Amniotic stem cell (primary cell): ENCODE results near the gene COL26A1.

Experiments used
- DNase-seq: peaks from one replicate; lab custom pipeline; 2025; lab: John Stamatoyannopoulos, UW

The COL26A1 gene

GRCh38 chr7:101575168-101575567, 212.5 kb downstream of the COL26A1 start:
- DNase-seq, result no peak

GRCh38 chr7:101575721-101576120, 213.0 kb downstream of the COL26A1 start:
- no peak for DNase-seq

- DNase-seq, result no peak
Measured at GRCh38 chr7:101576998-101577397, 214.3 kb downstream of the COL26A1 start.

GRCh38 chr7:101578552-101578951, 215.9 kb downstream of the COL26A1 start:
- DNase-seq, result no peak

GRCh38 chr7:101580596-101580995, 217.9 kb downstream of the COL26A1 start:
- DNase-seq, result no peak

- DNase-seq, result no peak
Measured at GRCh38 chr7:101581891-101582290, 219.2 kb downstream of the COL26A1 start.

- no peak for DNase-seq
Measured at GRCh38 chr7:101582971-101583370, 220.3 kb downstream of the COL26A1 start.

- no peak for DNase-seq
Measured at GRCh38 chr7:101586078-101586905, 223.6 kb downstream of the COL26A1 start.

- DNase-seq, result no peak
Measured at GRCh38 chr7:101586906-101587677, 224.4 kb downstream of the COL26A1 start.

GRCh38 chr7:101588131-101588935, 225.7 kb downstream of the COL26A1 start:
- no peak for DNase-seq

- no peak for DNase-seq
Measured at GRCh38 chr7:101589052-101589451, 226.4 kb downstream of the COL26A1 start.

- no peak for DNase-seq
Measured at GRCh38 chr7:101589976-101590662, 227.4 kb downstream of the COL26A1 start.

- no peak for DNase-seq
Measured at GRCh38 chr7:101590663-101591435, 228.2 kb downstream of the COL26A1 start.

GRCh38 chr7:101591504-101591903, 228.8 kb downstream of the COL26A1 start:
- no peak for DNase-seq

GRCh38 chr7:101593556-101593955, 230.9 kb downstream of the COL26A1 start:
- DNase-seq, result no peak

- no peak for DNase-seq
Measured at GRCh38 chr7:101594790-101595189, 232.1 kb downstream of the COL26A1 start.

- DNase-seq, result no peak
Measured at GRCh38 chr7:101595246-101595645, 232.6 kb downstream of the COL26A1 start.

- DNase-seq, result no peak
Measured at GRCh38 chr7:101595766-101596537, 233.3 kb downstream of the COL26A1 start.

GRCh38 chr7:101596898-101597297, 234.2 kb downstream of the COL26A1 start:
- no peak for DNase-seq

- no peak for DNase-seq
Measured at GRCh38 chr7:101597941-101598340, 235.3 kb downstream of the COL26A1 start.
